Heart right ventricle (tissue), 16 donors: ENCODE measurements around the gene CHAD. TPM values are rescaled to one million over a fixed set of nuclear protein-coding genes. Genes with fewer than 3 reads are reported as not detected.

Experiments
- ATAC-seq, 8 donors: fragments of 200-7000 bp; cut with Tn5 transposase; one replicate each; pipeline ENCODE4 v1.9.1; 2020; ENCODE audit warnings: mild to moderate bottlenecking in 8 of 8, moderate library complexity in 8 of 8, moderate number of reproducible peaks in 1 of 8
- DNase-seq, 2 donors: peaks; one replicate each; pipeline ENCODE4 v3.0.0-alpha.2; 2020
- H3K27ac ChIP-seq, 10 donors: fragments of 200-600 bp; sonication (generic) in 2 of 10; one replicate each; pipeline versions ENCODE4 v1.5.0 to v1.8.0; 2020 to 2022; ENCODE audit warnings: mild to moderate bottlenecking in 3 of 10
- H3K27me3 ChIP-seq, 7 donors: fragments of 200-600 bp; one replicate each; pipeline ENCODE4 v1.8.0; 2021 to 2022; ENCODE audit warnings: mild to moderate bottlenecking in 2 of 7
- H3K36me3 ChIP-seq, 9 donors: fragments of 200-600 bp; sonication (generic) in 1 of 9; one replicate each; pipeline versions ENCODE4 v1.5.0 to v1.8.0; 2020 to 2022; ENCODE audit warnings: mild to moderate bottlenecking in 2 of 9
- H3K4me1 ChIP-seq, 9 donors: fragments of 200-600 bp; sonication (generic) in 1 of 9; one replicate each; pipeline versions ENCODE4 v1.5.0 to v1.8.0; 2020 to 2022; ENCODE audit warnings: mild to moderate bottlenecking in 4 of 9
- H3K4me3 ChIP-seq, 10 donors: fragments of 200-600 bp; sonication (generic) in 2 of 10; one replicate each; pipeline versions ENCODE4 v1.5.0 to v1.8.0; 2020 to 2022; ENCODE audit warnings: mild to moderate bottlenecking in 7 of 10, moderate library complexity in 2 of 10
- H3K9me3 ChIP-seq, 11 donors: fragments of 200-600 bp in 10 of 11; sonication (generic) in 2 of 11; one replicate each; pipeline versions ENCODE4 v1.5.0 to v1.8.0; 2013 to 2022; ENCODE audit warnings: mild to moderate bottlenecking in 2 of 11, control low read depth in 1 of 11, moderate library complexity in 1 of 11
- WGBS, 2 donors: extraction: QIAGEN DNeasy Blood & Tissue Kit; methylation state at CpG; one replicate each; pipeline ENCODE4 v1.1.7; 2013; ENCODE audit warnings: inconsistent platforms in 1 of 2; 5-methylcytosine and 5-hydroxymethylcytosine counted together
- intact Hi-C, 10 donors: fragments of 100-400 bp; cut with DNase I; formaldehyde crosslinking; loops; one replicate each; pipeline versions ENCODE4 v1.11.1 to v1.14.2; 2022
- polyA plus RNA-seq, 2 donors: library from polyadenylated mRNA; stranded (reverse); fragments of 200-250 nt; gene quantifications; one replicate each; pipeline ENCODE4 v1.2.3, GENCODE V29; 2013
- total RNA-seq, 10 donors: library from RNA; stranded (reverse); fragmentation: NEBNext Ultra II Directional in 3 of 10; extraction: Animal tissue kit (Norgen Biotek cat#: 25700) in 3 of 10; gene quantifications; one replicate each; pipeline versions ENCODE4 v1.2.1 to v1.2.4, GENCODE V29; 2021 to 2023
- TF ChIP-seq, protein P1 (sequence below), 9 donors: fragments of 200-600 bp; sonication (generic) in 2 of 9; IDR thresholded peaks; one replicate each; pipeline versions ENCODE4 v1.5.0 to v1.8.0; 2021 to 2022; ENCODE audit warnings: antibody characterized with exemption in 9 of 9, mild to moderate bottlenecking in 5 of 9, moderate library complexity in 1 of 9
- donor health status: Arrhythmogenic right ventricular cardiomyopathy.
- donor health status: ischemic (EF 13 %, LVEDD 7.1; RV severe dilation, severe dysfunction).
- donor health status: healthy with polysubstance abuse.
- donor health status: DM: no; HTN: yes; CAD: no.
- donor health status: DM: no; HTN: no; CAD: no.
- donor health status: ischemic (EF 25% LVEDD 6.9; RV normal size, moderate dysfunction).
- donor health status: ischemic (EF 25% LVEDD 5.7; RV mildly dilated, moderate dysfunction).
- donor health status: healthy.
- donor health status: DM: yes; HTN: yes; CAD: no.
- donor health status: Ischemic cardiomyopathy.
- donor health status: ischemic (EF 35%, LVEDD 5.7; RV mildly dilated, moderate dysfunction).
- donor health status: nonischemic (EF 11% LVEDD 7.7; RV severe dilation, severe dysfunction).
- donor health status: DM: yes; HTN: yes; CAD: no.
- donor health status: PGD.
- donor health status: ischemic (EF 29% LVEDD 5.4; RV normal size, mild dysfunction).
- donor health status: nonischemic (EF 23%, LVEDD 6.1; RV moderate dilation, normal function).

CHAD gene
- total and polyA plus RNA-seq, 12 donors: 0.13 to 0.74 (median 0.32) TPM; not detected in 8

DNA sequence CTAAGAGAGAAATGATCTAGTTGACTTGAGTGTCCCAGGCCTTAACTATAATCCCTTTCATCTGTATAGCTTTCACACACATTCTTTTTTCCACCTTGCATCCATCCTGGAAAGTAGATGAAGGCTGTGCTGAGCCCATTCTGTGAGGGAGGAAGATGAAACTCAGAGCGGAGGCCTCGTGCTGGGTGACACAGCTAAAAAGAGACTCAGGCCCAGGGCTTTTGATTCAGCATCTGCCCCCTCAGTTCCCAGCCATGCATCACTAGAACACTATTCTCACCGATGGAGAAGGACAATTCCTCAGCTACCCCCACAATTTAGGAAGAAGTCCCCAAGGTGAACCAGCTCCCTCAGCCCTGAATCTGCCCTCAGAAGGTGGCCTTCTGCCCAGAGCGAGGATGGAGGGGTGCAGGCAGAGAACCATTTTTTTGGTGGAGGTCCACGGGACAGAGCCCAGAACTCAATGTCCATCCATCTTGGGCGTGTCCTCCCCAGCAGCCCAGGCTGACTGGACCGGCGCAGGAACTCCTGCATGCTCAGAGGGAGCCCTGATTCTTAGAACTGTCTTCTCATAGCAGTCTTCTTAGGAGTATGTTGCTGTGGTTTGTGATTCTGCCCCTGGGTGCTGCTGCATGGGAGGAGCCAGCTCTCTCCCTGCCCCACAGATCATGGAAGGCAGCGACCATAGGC is 33.8 kb upstream of the CHAD start:
- Histone ChIP-seq H3K4me3 (no peak overlapping the region), H3K36me3 (no peaks in the 10 kb centered on the region), H3K27ac (no peak overlapping the region), H3K4me1 (peaks cover 0 to under 1% (median 0%) of the 10 kb centered on the region in 9 donors), H3K27me3 (no peaks in the 10 kb centered on the region), H3K9me3 (no peaks in the 10 kb centered on the region)
- TF ChIP-seq, protein P1, sequence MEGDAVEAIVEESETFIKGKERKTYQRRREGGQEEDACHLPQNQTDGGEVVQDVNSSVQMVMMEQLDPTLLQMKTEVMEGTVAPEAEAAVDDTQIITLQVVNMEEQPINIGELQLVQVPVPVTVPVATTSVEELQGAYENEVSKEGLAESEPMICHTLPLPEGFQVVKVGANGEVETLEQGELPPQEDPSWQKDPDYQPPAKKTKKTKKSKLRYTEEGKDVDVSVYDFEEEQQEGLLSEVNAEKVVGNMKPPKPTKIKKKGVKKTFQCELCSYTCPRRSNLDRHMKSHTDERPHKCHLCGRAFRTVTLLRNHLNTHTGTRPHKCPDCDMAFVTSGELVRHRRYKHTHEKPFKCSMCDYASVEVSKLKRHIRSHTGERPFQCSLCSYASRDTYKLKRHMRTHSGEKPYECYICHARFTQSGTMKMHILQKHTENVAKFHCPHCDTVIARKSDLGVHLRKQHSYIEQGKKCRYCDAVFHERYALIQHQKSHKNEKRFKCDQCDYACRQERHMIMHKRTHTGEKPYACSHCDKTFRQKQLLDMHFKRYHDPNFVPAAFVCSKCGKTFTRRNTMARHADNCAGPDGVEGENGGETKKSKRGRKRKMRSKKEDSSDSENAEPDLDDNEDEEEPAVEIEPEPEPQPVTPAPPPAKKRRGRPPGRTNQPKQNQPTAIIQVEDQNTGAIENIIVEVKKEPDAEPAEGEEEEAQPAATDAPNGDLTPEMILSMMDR (IDR thresholded peaks at IDR 0.05): no peak
- WGBS, 2 donors: 88 to 91% methylated on average over 9 of the region's 9 CpGs
- no peak for DNase-seq
- ATAC-seq: no peak
- intact Hi-C loops: no loop called here

DNA sequence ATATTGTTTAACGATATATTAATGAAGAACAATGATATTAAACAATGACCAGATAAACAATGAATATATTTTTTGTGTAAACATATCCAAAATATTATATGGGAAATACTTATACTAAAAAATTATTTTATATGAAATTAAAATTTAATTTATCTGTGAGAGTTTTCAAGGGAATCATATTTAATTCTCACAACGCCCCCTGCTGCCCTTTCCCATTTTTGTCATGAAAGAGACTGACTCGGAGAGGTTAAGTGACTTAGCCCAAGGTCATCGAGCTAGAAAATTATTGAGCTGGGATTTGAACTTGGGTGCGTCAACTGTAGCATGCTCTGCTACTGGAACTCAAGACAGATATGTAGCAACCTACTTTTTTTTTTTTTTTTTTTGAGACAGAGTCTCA is 32.4 kb upstream of the CHAD start:
- DNase-seq: no peak
- TF ChIP-seq, protein P1 (IDR thresholded peaks at IDR 0.05): peak in 8 of 9 donors; percentile 12 to 52 (median 34)

DNA sequence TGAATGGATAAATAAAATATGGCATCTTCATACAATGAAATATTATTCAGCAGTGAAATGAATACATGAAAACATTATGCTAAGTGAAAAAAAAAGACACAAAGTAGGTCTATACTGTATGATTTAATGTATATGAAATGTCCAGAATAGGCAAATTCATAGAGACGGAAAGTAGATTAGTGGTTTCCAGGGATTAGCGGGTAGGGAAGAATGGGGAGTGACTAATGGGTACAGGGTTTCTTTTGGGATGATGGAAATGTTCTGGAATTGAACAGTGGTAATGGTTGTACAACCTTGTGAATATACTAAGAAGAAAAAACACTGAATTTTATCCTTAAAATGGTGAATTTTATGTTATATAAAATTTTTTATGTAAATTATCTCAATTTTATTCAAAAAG is 31.0 kb upstream of the CHAD start:
- intact Hi-C loops: no loop called here
- Histone ChIP-seq H3K4me1 (no peaks in the 10 kb centered on the region), H3K27me3 (no peaks in the 10 kb centered on the region), H3K4me3 (no peak overlapping the region), H3K9me3 (no peaks in the 10 kb centered on the region), H3K36me3 (no peaks in the 10 kb centered on the region), H3K27ac (no peak overlapping the region)
- DNase-seq (no peak), ATAC-seq (no peak)
- TF ChIP-seq, protein P1 (IDR thresholded peaks at IDR 0.05): no peak
- WGBS, 2 donors: 95 to 98% methylated on average over 2 of the region's 2 CpGs

More for the DNA sequence above, 32.4 kb upstream of the CHAD start:
- WGBS, 2 donors: 34 to 35% methylated on average over 5 of the region's 5 CpGs
- no peak for ATAC-seq
- H3K9me3 ChIP-seq: no peaks in the 10 kb centered on the region
- no peak overlapping the region for H3K4me3 ChIP-seq
- H3K36me3 ChIP-seq: no peaks in the 10 kb centered on the region
- intact Hi-C loops: no loop called here
- H3K4me1 ChIP-seq: no peaks in the 10 kb centered on the region
- H3K27me3 ChIP-seq: no peaks in the 10 kb centered on the region
- no peak overlapping the region for H3K27ac ChIP-seq

DNA sequence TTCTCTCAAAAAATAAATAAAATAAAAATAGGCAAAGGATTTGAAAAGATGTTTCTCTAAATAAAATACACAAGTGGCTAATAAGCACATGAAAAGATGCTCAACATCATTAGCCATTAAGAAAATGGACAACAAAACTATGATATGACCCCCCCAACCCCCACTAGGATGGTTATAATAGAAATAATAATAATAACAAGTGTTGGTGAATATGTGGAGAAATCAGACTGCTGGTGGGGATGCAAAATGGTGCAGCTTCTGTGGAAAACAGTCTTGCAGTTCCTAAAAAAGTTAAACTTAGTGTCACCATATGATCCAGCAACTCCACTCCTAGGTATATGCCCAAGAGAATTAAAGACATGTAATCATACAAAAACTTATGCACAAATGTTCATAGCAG is 30.6 kb upstream of the CHAD start:
- DNase-seq: no peak
- TF ChIP-seq, protein P1 (IDR thresholded peaks at IDR 0.05): no peak
- intact Hi-C loops: no loop called here
- Histone ChIP-seq H3K36me3 (no peaks in the 10 kb centered on the region), H3K27ac (no peak overlapping the region), H3K9me3 (no peaks in the 10 kb centered on the region), H3K4me3 (no peak overlapping the region), H3K27me3 (no peaks in the 10 kb centered on the region), H3K4me1 (no peaks in the 10 kb centered on the region)
- ATAC-seq: no peak
